ENCODE results near the gene LILRB4. TPM values are rescaled to one million over a fixed set of nuclear protein-coding genes. Genes with fewer than 3 reads are reported as not detected.
A peak's percentile ranks its signal among the peaks of the same experiment; 100 is the strongest.

Gene LILRB4
- total and polyA plus RNA-seq, 9 of the 15 experiments (the other 6 are each of a cell fraction or from before 2014, with no cell fraction given): not detected

GRCh38 chr19:54696117-54696548 lies 33.3 kb downstream of the LILRB4 start (continued):
- TF ChIP-seq JUND (IDR thresholded peaks at IDR 0.05; ENCODE audit: borderline replicate concordance, low read depth, low read length) (0 out of 2 replicates have a peak, but pooled peaks have one; percentile 3), JUND (tag; IDR thresholded peaks at IDR 0.05; ENCODE audit: borderline replicate concordance, low read depth, low read length) (no peak; the same call in 2 of the 3 replicates), ZNF589 (CRISPR knock-in tag; IDR thresholded peaks at IDR 0.05; ENCODE audit: low read depth) (no peak), MAFK (IDR thresholded peaks at IDR 0.05; ENCODE audit: low read length) (no peak), SRF (CRISPR knock-in tag; IDR thresholded peaks at IDR 0.05) (no peak), RCOR1 (IDR thresholded peaks at IDR 0.05; ENCODE audit: borderline replicate concordance in 1 of 2, low read depth in 2 of 2, low read length in 2 of 2) (peak in 1 of 2 experiments; percentile 57; a peak in 2 of 4 replicates), FOXA1 (IDR thresholded peaks at IDR 0.05; ENCODE audit: borderline replicate concordance) (no peak), ARHGAP35 (IDR thresholded peaks at IDR 0.05; ENCODE audit: partially characterized antibody) (no peak), KLF6 (CRISPR knock-in tag; IDR thresholded peaks at IDR 0.05; ENCODE audit: borderline replicate concordance) (peak; percentile 63; the same call in 1 of the 2 replicates), POLR2AphosphoS5 (IDR thresholded peaks at IDR 0.05; ENCODE audit: control insufficient read depth, insufficient read depth, low read depth, low read length) (peak; percentile 52; the same call in 1 of the 2 replicates), EP400 (IDR thresholded peaks at IDR 0.05) (no peak), RBM15 (IDR thresholded peaks at IDR 0.05; ENCODE audit: insufficient read depth, low read length) (no peak), ARID1B (IDR thresholded peaks at IDR 0.05) (peak; percentile 14), ZFP30 (CRISPR knock-in tag; IDR thresholded peaks at IDR 0.05; ENCODE audit: borderline replicate concordance) (no peak), ZNF561 (CRISPR knock-in tag; conservative IDR thresholded peaks at IDR 0.05) (no peak), ETV1 (tag; conservative IDR thresholded peaks at IDR 0.05; ENCODE audit: low read depth) (no peak), POLR2G (IDR thresholded peaks at IDR 0.05; ENCODE audit: low read depth, low read length) (0 out of 2 replicates have a peak, but pooled peaks have one; percentile 53), SMARCC2 (IDR thresholded peaks at IDR 0.05; ENCODE audit: low read depth) (no peak), ZNF41 (CRISPR knock-in tag; conservative IDR thresholded peaks at IDR 0.05) (0 out of 2 replicates have a peak, but pooled peaks have one; percentile 53), TAF1 (IDR thresholded peaks at IDR 0.05; ENCODE audit: control insufficient read depth, extremely low read depth, insufficient read depth, low read length, severe bottlenecking) (peak; percentile 21), CTBP1 (IDR thresholded peaks at IDR 0.05; ENCODE audit: borderline replicate concordance) (0 out of 2 replicates have a peak, but pooled peaks have one; percentile 46), FOXK1 (CRISPR knock-in tag; IDR thresholded peaks at IDR 0.05; ENCODE audit: borderline replicate concordance) (no peak), LEF1 (IDR thresholded peaks at IDR 0.05) (no peak), THRAP3 (IDR thresholded peaks at IDR 0.05; ENCODE audit: borderline replicate concordance) (no peak), NELFE (IDR thresholded peaks at IDR 0.05; ENCODE audit: insufficient read depth, insufficient read length) (no peak), ZNF639 (CRISPR knock-in tag; conservative IDR thresholded peaks at IDR 0.05 in 1 of 2, IDR thresholded peaks at IDR 0.05 in 1 of 2) (peak in 1 of 2 experiments; percentile 52; a peak in 1 of 4 replicates)
- TF ChIP-seq, protein P1, sequence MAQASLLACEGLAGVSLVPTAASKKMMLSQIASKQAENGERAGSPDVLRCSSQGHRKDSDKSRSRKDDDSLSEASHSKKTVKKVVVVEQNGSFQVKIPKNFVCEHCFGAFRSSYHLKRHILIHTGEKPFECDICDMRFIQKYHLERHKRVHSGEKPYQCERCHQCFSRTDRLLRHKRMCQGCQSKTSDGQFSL (CRISPR knock-in tag; IDR thresholded peaks at IDR 0.05): no peak
- TF ChIP-seq, protein P1 (tag; IDR thresholded peaks at IDR 0.05): no peak

Data from K562 (cell line).